Measurements from ENCODE around the gene ZBTB7C.

The ZBTB7C gene

DNA sequence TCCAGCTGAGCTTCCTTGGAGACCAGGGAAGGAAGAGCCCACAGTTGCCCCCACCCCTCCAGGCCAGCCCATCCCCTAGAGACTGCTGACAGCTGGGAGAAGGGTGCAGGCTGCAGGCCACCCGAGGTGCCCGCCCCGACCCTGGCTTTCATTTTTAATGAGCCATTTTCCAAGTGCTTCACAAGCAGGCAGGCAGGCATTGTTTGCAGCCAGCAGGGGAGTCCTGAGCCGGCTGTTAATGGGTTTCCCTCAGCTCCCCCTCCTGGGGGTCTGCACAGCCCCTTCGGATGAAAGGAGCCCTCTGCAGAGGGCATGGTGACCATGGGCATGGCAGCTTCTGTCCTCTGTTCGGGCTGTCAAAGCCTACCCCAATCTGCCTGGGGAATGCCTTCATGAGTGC lies 94.5 kb downstream of the ZBTB7C start:
- H3K4me3 ChIP-seq (ENCODE audit: low read length) = no peak overlapping the region
- TF ChIP-seq, protein P1, sequence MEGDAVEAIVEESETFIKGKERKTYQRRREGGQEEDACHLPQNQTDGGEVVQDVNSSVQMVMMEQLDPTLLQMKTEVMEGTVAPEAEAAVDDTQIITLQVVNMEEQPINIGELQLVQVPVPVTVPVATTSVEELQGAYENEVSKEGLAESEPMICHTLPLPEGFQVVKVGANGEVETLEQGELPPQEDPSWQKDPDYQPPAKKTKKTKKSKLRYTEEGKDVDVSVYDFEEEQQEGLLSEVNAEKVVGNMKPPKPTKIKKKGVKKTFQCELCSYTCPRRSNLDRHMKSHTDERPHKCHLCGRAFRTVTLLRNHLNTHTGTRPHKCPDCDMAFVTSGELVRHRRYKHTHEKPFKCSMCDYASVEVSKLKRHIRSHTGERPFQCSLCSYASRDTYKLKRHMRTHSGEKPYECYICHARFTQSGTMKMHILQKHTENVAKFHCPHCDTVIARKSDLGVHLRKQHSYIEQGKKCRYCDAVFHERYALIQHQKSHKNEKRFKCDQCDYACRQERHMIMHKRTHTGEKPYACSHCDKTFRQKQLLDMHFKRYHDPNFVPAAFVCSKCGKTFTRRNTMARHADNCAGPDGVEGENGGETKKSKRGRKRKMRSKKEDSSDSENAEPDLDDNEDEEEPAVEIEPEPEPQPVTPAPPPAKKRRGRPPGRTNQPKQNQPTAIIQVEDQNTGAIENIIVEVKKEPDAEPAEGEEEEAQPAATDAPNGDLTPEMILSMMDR (IDR thresholded peaks at IDR 0.05; ENCODE audit: insufficient read depth, low read depth, low read length, missing control alignments) = no peak
- no peak for DNase-seq (ENCODE audit: low read depth)

DNA sequence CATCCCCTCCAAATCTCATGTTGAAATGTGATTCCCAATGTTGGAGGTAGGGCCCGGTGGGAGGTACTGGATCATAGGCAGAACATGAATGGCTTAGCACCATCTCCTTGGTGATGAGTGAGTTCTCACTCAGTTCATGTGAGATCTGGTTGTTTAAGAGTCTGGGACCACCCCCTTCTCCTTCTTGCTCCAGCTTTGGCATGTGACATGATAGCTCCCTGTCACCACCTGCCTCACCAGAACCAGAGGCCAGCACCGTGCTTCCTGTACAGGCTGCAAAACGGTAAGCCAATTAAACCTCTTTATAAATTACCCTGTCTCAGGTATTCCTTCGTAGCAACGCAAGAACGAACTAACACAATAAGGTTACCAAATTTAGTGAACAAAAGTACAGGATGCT lies 95.4 kb downstream of the ZBTB7C start:
- DNase-seq (ENCODE audit: low read depth) = no peak
- TF ChIP-seq, protein P1 (IDR thresholded peaks at IDR 0.05; ENCODE audit: insufficient read depth, low read depth, low read length, missing control alignments) = no peak
- H3K4me3 ChIP-seq (ENCODE audit: low read length) = no peak overlapping the region

DNA sequence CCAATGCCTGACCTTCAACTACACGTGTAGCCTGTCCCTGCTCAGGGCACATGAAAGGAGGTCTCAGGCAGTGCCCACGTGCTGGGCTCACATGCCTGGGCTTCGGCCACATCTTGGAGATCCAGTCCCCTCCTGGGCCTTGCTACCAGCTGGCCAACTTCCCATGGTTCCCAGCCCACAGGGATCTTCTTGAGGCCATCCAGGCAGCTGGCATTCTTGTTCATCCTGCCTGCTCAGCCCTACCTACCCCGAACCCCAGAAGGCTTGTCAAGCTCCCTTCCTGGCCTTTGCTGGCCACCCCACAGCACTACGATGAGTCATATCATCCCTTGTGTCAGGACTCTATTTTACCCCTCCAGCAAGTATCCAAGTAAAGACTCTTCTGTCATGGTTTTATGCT lies 97.1 kb downstream of the ZBTB7C start:
- TF ChIP-seq, protein P1 (IDR thresholded peaks at IDR 0.05; ENCODE audit: insufficient read depth, low read depth, low read length, missing control alignments) = no peak
- peak; percentile 43 for DNase-seq (ENCODE audit: low read depth)
- H3K4me3 ChIP-seq (ENCODE audit: low read length) = no peak overlapping the region

DNA sequence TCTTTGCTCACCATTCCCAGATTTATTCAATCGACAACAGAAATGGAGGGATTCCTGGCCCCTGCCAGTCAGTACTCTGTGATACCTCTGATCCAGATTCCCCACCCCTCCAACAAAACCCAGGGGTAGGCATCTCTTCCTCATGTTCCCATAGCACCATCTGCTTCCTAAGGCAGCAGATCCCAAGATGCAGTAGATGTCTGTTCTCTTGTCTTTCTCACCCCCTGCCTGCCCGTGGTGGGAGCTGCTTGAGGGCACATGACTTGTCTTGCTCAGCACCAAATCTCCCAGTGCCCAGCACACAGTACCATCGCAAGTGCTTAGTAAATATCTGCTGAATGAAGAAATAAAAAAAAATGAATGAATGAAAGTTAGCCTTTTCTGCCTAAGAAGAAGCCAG lies 98.2 kb downstream of the ZBTB7C start:
- DNase-seq (ENCODE audit: low read depth) = no peak
- H3K4me3 ChIP-seq (ENCODE audit: low read length) = no peak overlapping the region
- TF ChIP-seq, protein P1 (IDR thresholded peaks at IDR 0.05; ENCODE audit: insufficient read depth, low read depth, low read length, missing control alignments) = no peak

DNA sequence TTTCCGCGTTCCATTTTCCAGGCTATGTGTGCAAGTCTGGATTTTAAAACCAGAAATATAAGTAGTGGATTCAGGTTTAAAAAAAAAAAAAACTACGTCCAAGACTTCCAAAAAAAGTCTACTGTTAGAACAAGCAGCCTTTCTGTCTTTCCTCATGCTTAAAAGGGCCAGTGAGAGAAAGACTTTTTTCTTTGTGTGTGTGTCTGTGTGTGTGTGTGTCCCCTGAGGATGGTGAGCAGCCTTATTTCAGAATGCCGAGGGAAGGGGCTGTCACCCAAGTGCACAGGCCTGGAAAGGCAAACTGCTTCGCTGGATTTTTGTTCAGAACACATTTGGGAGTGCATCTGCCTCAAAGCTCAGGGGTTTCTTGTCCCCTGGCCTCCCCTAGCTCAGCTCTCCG lies 98.8 kb downstream of the ZBTB7C start:
- DNase-seq (ENCODE audit: low read depth) = no peak
- TF ChIP-seq, protein P1 (IDR thresholded peaks at IDR 0.05; ENCODE audit: insufficient read depth, low read depth, low read length, missing control alignments) = no peak
- H3K4me3 ChIP-seq (ENCODE audit: low read length) = no peak overlapping the region

DNA sequence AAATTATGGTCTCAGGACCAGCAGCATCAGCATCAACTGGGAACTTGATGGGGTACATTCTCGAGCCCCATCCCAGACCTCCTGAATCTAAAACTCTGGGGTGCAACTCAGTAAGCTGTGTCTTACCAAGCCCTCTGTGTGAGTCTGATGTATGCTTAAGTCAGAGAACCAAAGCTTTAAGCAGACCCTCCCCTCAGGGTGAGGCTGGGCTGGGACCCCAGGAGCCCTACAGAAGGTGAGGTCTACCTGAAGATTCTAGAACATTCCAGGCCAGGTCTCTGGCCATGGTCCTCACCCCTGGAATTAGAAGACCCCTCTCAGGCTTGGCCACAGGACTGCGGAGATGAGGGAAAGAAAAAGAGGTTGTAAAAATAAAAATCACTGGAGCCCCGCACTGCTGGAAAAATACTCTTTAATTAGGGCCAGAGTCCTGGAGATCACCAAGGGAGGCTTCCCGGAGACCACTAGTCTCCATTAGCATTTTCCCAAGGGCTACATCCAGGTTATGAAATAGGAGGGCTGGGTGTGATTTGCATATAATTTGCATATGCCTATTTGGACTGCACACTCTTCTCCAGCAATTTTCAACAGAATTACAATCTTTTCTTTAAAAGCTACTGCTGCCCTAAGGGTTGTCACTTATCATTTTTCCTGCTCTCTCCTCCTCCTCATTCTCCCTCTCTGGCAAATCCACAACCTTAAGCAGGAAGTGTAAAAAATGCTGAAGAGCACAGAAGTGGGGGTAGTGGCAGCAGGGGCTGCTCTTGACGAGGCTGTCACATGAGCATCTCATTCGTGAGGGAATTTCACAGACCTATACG lies 100.2 kb downstream of the ZBTB7C start:
- no peak for DNase-seq (ENCODE audit: low read depth)
- H3K4me3 ChIP-seq (ENCODE audit: low read length) = no peak overlapping the region
- TF ChIP-seq, protein P1 (IDR thresholded peaks at IDR 0.05; ENCODE audit: insufficient read depth, low read depth, low read length, missing control alignments) = no peak
